Thymus (tissue), 11 donors: ENCODE measurements around the gene PPP4R3B. TPM values are rescaled to one million over a fixed set of nuclear protein-coding genes. Genes with fewer than 3 reads are reported as not detected.
"Not testable (repeated sequence)": the region's sequence is repeated elsewhere in the genome, so short reads cannot be mapped to it uniquely, and the experiment has no call there.

Experiments
- DNase-seq, 9 donors: peaks; one replicate each; pipeline ENCODE4 v3.0.0-alpha.2; 2013; ENCODE audit warnings: low spot score in 9 of 9, low read depth in 6 of 9, missing footprints in 1 of 9
- H3K27ac ChIP-seq, 2 donors: one replicate each; pipeline ENCODE4 v1.5.1; 2013; ENCODE audit warnings: control low read depth in 1 of 2, low read depth in 1 of 2, low read length in 1 of 2, mild to moderate bottlenecking in 1 of 2, moderate library complexity in 1 of 2
- H3K27me3 ChIP-seq, 2 donors: one replicate each; pipeline ENCODE4 v1.5.1; 2013; ENCODE audit warnings: low read length in 1 of 2; ENCODE audit not compliant: control insufficient read depth in 2 of 2, insufficient read depth in 1 of 2
- H3K36me3 ChIP-seq, 2 donors: one replicate each; pipeline ENCODE4 v1.5.1; 2013; ENCODE audit warnings: low read length in 1 of 2, mild to moderate bottlenecking in 1 of 2, moderate library complexity in 1 of 2; ENCODE audit not compliant: control insufficient read depth in 2 of 2, insufficient read depth in 2 of 2
- H3K4me1 ChIP-seq, 2 donors: one replicate each; pipeline ENCODE4 v1.5.1; 2013; ENCODE audit warnings: low read length in 2 of 2; ENCODE audit not compliant: control insufficient read depth in 2 of 2, insufficient read depth in 2 of 2
- H3K4me3 ChIP-seq, 2 donors: one replicate each; pipeline ENCODE4 v1.5.1; 2013; ENCODE audit warnings: low read length in 2 of 2, control low read depth in 1 of 2, mild to moderate bottlenecking in 1 of 2
- H3K9me3 ChIP-seq, 2 donors: one replicate each; pipeline ENCODE4 v1.5.1; 2013; ENCODE audit warnings: low read length in 1 of 2, mild to moderate bottlenecking in 1 of 2; ENCODE audit not compliant: control insufficient read depth in 2 of 2, insufficient read depth in 1 of 2
- WGBS: extraction: QIAGEN DNeasy Blood & Tissue Kit; methylation state at CpG from one replicate; pipeline ENCODE4 v1.1.7; 2013; 5-methylcytosine and 5-hydroxymethylcytosine counted together
- polyA plus RNA-seq: library from polyadenylated mRNA; stranded (reverse); fragments of 200-250 nt; gene quantifications from one replicate; pipeline ENCODE4 v1.2.3, GENCODE V29; 2013
- total RNA-seq: library from RNA; stranded (reverse); fragments of 120-200 nt; gene quantifications from one replicate; pipeline ENCODE4 v1.2.4, GENCODE V29; 2013
- donor health status: healthy.

The PPP4R3B gene
- total and polyA plus RNA-seq, 2 donors: 45.9 to 56.0 TPM

DNA sequence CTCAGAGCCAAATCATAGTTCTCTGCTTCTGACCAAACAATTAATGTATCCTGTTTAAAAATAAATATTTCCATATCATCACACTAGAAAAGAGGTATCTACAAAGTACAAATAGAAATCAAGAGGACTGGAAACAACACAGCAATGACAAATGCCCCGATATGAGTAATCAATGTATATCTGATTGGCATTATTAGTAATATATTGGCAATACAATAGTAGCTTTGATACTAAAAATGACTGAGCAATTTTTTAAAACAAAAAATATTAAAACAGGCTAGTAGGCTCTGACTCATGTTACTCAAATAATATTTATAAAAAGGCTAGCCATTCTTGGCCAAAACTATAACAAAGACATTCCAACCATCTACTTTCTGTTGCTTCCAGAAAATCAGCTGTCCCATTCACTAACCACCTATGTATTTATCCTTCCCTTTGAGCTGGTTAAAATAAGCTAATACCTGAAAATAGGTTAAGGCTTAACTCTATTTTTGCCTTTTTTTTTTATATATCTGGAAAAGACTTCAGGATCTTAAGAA lies 13.3 kb downstream of the PPP4R3B start:
- peaks cover 15 to 32% of the 10 kb centered on the region in 2 donors for H3K36me3 ChIP-seq
- no peak for DNase-seq
- H3K4me1 ChIP-seq: no peaks in the 10 kb centered on the region
- no peak overlapping the region for H3K27ac ChIP-seq
- H3K27me3 ChIP-seq: no peaks in the 10 kb centered on the region
- no peaks in the 10 kb centered on the region for H3K9me3 ChIP-seq
- no peak overlapping the region for H3K4me3 ChIP-seq
- 100% methylated on average over 1 of the region's 1 CpG for WGBS

DNA sequence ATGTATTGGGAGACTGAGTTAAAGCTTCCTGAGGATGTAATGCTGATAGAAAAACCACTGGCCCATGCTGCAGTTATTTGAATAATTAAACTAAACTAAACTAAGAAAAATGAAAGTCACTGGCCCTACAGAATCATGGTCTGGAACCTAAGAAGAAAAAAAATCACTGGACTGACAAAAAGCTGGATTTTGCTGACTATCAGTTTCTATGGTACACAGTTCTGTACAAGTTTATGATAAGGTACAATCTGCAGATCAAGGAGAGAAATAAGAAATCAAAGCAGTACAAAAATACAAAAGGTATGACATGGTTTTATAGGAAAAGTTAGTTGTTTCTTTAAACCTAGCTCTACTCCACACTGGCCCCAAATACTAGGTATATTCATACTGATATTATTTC lies 15.6 kb downstream of the PPP4R3B start:
- no peak overlapping the region for H3K4me3 ChIP-seq
- H3K27ac ChIP-seq: no peak overlapping the region
- DNase-seq: no peak
- H3K27me3 ChIP-seq: no peaks in the 10 kb centered on the region
- no peaks in the 10 kb centered on the region for H3K4me1 ChIP-seq
- peaks cover 28 to 50% of the 10 kb centered on the region in 2 donors for H3K36me3 ChIP-seq
- no peaks in the 10 kb centered on the region for H3K9me3 ChIP-seq

DNA sequence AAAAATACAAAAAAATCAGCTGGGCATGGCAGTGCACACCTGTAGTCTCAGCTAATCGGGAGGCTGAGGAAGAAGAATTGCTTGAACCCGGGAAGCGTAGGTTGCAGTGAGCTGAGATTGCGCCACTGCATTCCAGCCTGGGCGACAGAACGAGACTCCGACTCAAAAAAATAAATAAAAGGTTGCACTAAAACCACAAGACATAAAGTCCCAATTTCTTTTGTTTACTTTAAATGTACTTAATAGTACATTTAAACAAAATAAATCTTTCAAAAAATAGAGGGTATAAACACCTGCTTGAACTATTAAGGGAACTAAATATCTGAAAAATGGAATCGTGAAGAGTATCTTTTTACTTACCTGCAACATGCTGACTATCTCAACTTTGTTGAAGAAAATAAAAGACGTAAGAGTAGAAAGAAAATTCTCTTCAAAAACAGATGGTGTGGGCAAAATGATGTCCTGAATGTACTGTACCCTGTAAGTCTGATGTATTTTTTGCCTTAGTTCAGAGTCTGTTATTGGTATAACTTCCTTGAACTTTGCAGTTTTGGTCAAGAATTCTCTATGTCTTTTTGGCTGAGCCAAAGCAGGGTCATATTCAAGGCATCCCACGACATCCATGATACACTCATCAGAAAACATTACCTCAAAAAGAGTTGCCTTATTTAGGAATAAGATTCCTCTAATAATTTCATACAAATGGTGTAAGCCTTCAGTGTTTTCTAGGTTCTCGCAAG lies 19.2 kb downstream of the PPP4R3B start:
- Histone ChIP-seq H3K4me1 (no peaks in the 10 kb centered on the region), H3K27ac (no peak overlapping the region), H3K27me3 (no peaks in the 10 kb centered on the region), H3K36me3 (peaks cover 27 to 63% of the 10 kb centered on the region in 2 donors), H3K4me3 (no peak overlapping the region), H3K9me3 (no peaks in the 10 kb centered on the region)
- no peak for DNase-seq
- 96% methylated on average over 11 of the region's 11 CpGs for WGBS

DNA sequence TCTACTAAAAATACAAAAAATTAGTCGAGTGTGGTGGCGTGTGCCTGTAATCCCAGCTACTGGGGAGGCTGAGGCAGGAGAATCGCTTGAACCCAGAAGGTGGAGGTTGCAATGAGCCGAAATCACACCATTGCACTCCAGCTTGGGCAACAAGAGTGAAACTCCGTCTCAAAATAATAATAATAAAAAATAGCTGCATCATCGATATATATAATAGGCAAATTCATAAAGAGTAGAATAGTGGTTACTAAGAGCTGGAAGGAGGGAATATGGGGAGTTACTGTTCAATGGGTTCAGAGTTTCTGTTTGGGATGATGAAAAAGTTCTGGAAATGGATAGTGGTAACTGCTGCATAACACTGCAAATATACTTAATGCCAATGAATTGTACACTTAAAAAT lies 20.6 kb downstream of the PPP4R3B start:
- peaks cover 18 to 50% of the 10 kb centered on the region in 2 donors for H3K36me3 ChIP-seq

DNA sequence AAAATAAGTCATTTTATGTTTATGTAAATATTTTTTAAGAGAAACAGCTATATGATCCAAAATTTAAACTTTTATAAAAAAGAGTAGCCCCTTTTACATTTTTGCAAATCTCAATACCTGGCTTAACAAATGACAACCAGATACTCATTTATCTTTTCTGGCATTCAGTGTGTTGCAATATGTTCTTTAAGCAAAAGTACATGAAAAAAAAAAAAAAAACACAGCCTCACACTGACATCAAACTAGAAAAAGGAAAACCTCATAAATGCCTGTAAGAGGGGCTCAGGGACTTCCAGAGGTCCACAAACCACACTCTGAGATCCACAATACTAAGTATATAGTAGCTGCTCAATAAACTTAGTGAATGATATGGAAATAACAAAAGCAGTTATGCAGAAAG lies 21.9 kb downstream of the PPP4R3B start:
- Histone ChIP-seq H3K27ac (no peak overlapping the region), H3K27me3 (no peaks in the 10 kb centered on the region), H3K4me1 (no peaks in the 10 kb centered on the region), H3K36me3 (peaks cover 15 to 47% of the 10 kb centered on the region in 2 donors), H3K9me3 (no peaks in the 10 kb centered on the region), H3K4me3 (no peak overlapping the region)
- DNase-seq: no peak

More for the DNA sequence above, 20.6 kb downstream of the PPP4R3B start:
- WGBS: 98% methylated on average over 6 of the region's 6 CpGs
- H3K27ac ChIP-seq, H3K27me3 ChIP-seq, H3K4me3 ChIP-seq, DNase-seq, H3K4me1 ChIP-seq, H3K9me3 ChIP-seq: not testable (repeated sequence)

DNA sequence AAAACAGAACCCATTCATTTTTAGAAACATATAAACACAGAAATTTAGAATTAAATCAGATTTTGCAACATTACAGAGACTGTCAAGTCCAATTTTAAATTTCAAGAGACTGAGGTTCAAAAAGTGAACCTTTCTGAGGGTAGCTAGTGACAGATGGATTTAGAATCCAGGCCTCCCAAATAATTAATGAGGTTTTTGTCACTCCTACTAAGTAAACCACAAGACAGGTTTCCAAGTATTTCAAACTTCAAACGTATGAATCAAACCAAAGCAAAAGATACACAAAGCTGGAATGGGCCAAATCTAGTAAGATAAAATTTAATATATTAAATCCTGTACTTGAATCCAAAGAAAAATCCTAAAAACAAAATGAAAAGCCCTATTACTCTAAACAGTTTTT lies 25.3 kb downstream of the PPP4R3B start:
- Histone ChIP-seq H3K9me3 (no peaks in the 10 kb centered on the region), H3K4me1 (no peaks in the 10 kb centered on the region), H3K4me3 (no peak overlapping the region), H3K36me3 (peaks cover 6 to 32% of the 10 kb centered on the region in 2 donors), H3K27me3 (no peaks in the 10 kb centered on the region), H3K27ac (no peak overlapping the region)
- 41% methylated on average over 1 of the region's 1 CpG for WGBS
- no peak for DNase-seq

DNA sequence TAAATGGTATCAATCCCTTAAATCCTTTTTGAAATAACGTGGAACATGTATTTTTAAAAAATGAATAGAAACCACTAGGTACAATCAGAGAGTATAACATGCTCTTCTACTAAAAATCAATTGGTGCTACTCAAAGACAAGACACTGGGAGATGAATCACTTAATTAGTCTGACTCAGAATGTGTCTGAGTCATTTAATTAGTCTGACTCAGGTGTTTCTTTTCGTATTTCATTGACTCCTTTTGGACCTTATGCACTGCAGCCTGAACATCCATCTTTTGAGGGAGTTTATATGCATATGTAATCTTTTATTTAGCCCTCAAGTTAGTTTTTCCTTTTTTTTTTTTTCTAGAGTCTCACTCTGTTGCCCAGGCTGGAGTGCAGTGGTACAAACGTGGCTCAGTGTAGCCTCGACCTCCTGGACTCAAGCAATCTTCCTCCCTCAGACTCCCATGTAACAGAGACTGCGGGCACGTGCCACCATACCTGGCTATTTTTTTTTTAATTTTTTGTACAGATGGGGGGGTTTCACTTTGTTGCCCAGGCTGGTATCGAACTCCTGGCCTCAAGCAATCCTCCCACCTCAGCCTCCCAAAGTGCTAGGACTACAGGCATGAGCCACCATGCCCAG lies 26.5 kb downstream of the PPP4R3B start:
- Histone ChIP-seq H3K27me3 (no peaks in the 10 kb centered on the region), H3K9me3 (no peaks in the 10 kb centered on the region), H3K4me3 (no peak overlapping the region), H3K4me1 (no peaks in the 10 kb centered on the region), H3K36me3 (peaks cover 0 to 28% of the 10 kb centered on the region in 2 donors), H3K27ac (no peak overlapping the region)
- DNase-seq: no peak
- 96% methylated on average over 7 of the region's 7 CpGs for WGBS

DNA sequence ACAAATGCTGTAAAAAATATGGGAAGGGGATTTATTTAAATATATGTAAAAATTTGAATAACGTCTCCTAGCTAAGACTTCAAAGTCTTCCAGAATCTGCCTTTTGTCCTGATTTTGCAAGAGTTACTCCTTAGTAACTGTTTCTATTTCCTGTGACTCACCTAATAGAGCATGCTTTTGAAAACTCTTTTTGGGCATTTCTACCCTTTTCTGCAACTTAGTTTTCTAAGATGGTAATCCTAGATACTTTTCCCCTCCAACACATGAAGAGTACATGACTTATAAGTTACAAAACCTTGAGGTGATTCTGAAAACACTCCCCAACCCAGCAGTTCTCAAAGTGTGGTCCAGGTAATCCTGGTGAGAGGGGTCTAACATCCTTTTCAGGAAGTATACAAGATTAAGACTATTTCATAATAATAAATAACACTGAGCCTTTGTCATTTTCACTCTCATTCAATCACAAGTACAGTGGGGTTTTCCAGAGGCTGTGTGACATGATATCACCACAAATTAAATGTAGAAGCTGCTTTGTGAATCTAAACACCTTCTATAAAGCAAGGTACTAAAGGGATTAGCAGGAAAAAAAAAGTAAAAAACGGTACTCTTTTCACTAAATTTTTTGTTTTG lies 31.9 kb downstream of the PPP4R3B start:
- Histone ChIP-seq H3K27me3 (no peaks in the 10 kb centered on the region), H3K27ac (no peak overlapping the region), H3K4me1 (no peaks in the 10 kb centered on the region), H3K4me3 (no peak overlapping the region), H3K36me3 (peaks cover 5 to 38% of the 10 kb centered on the region in 2 donors), H3K9me3 (no peaks in the 10 kb centered on the region)
- DNase-seq: no peak
- WGBS: 96% methylated on average over 2 of the region's 2 CpGs

DNA sequence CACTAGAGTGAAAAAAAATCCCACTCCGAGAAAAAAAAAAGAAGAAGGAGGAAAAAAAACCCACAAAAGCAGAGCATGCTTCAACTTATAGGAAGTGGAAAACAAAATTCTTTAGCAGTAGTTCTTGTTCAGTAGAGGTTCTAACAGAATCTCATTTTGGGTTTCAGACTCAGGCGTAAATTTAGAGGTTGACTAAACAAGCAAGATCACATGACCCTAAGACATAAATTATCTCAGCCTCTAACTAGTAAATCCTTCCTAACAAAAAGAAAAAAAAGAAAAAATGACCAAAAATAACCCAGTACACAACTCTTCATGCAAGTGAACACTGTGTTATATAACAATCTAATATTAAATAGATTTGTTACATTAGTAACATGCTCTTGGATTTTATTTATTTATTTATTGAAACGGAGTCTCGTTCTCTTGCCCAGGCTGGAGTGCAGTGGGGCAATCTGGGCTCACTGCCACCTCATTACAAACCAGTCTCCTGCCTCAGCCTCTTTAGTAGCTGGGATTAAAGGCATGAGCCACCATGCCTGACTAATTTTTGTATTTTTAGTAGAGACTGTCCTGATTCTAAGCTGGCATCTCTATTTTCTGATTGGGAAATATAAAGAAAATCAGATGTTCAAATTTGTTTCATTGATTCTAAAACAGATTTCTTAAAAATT lies 35.4 kb downstream of the PPP4R3B start:
- H3K4me1 ChIP-seq: no peaks in the 10 kb centered on the region
- no peak overlapping the region for H3K27ac ChIP-seq
- H3K9me3 ChIP-seq: no peaks in the 10 kb centered on the region
- 87% methylated on average over 4 of the region's 4 CpGs for WGBS
- H3K4me3 ChIP-seq: no peak overlapping the region
- peaks cover 5 to 45% of the 10 kb centered on the region in 2 donors for H3K36me3 ChIP-seq
- no peak for DNase-seq
- no peaks in the 10 kb centered on the region for H3K27me3 ChIP-seq
